ENCODE results near the gene NOXA1.

GRCh38 chr9:137445930-137446431, 22.8 kb downstream of the NOXA1 start:
- TF ChIP-seq CTCF (conservative IDR thresholded peaks at IDR 0.05 in 1 of 2, IDR thresholded peaks at IDR 0.05 in 1 of 2; ENCODE audit: low read depth in 1 of 2, low read length in 2 of 2) (no peak), EZH2 (IDR thresholded peaks at IDR 0.05; ENCODE audit: low read length, missing control alignments) (no peak)

All from fibroblast of lung (primary cell).